SK-N-SH (cell line): ENCODE results near the gene RIPOR2. TPM values are rescaled to one million over a fixed set of nuclear protein-coding genes. Genes with fewer than 3 reads are reported as not detected.

ENCODE experiments used
- CTCF ChIA-PET: fragments of 300-600, 350-600 bp; formaldehyde crosslinking; extraction: SDS; loops from one replicate; lab custom pipeline; 2021; lab: Yijun Ruan, JAX
- POLR2A ChIA-PET: fragments of 350-600 bp; sonication (Branson Sonifier 250); formaldehyde crosslinking; extraction: SDS; loops from one replicate; lab custom pipeline; 2020; ENCODE audit warnings: antibody characterized with exemption, inconsistent platforms; lab: Yijun Ruan, JAX
- DNase-seq: peaks from one replicate; pipeline ENCODE4 v3.0.0; 2012
- H2AFZ ChIP-seq: fragments of 200-600 bp; sonication (generic); 2 replicates; pipeline ENCODE4 v1.8.1; 2016; ENCODE audit warnings: antibody characterized with exemption, mild to moderate bottlenecking, low read depth
- H3F3A ChIP-seq: fragments of 200-600 bp; sonication (generic); replicated peaks from 2 replicates; pipeline ENCODE3; 2016; ENCODE audit warnings: antibody characterized with exemption, mild to moderate bottlenecking; ENCODE audit not compliant: insufficient read depth
- H3K27ac ChIP-seq, 2 experiments: fragments of 200-500 bp in 1 of 2; fragments of 200-600 bp in 1 of 2; sonication (Bioruptor generic) in 1 of 2; sonication (generic), shearing (Covaris generic) in 1 of 2; 2 replicates each; pipeline versions ENCODE4 v1.5.1 to v1.6.1; 2014 to 2016; ENCODE audit warnings: low read depth in 2 of 2, inconsistent platforms in 1 of 2, low read length in 1 of 2, mild to moderate bottlenecking in 1 of 2, mixed read lengths in 1 of 2
- H3K27me3 ChIP-seq: fragments of 200-600 bp; sonication (generic), shearing (Covaris generic); 2 replicates; pipeline ENCODE4 v1.6.1; 2016; ENCODE audit warnings: mixed run types; ENCODE audit not compliant: insufficient read depth
- H3K36me3 ChIP-seq, 2 experiments: fragments of 200-500 bp in 1 of 2; fragments of 200-600 bp in 1 of 2; sonication (Bioruptor generic) in 1 of 2; sonication (generic) in 1 of 2; replicated peaks in 1 of 2; 2 replicates each; pipeline versions ENCODE3 to v1.5.1; 2014 to 2016; ENCODE audit warnings: low read length in 1 of 2, mild to moderate bottlenecking in 1 of 2; ENCODE audit not compliant: insufficient read depth in 2 of 2, control insufficient read depth in 1 of 2
- H3K4me1 ChIP-seq, 2 experiments: fragments of 200-500 bp in 1 of 2; fragments of 200-600 bp in 1 of 2; sonication (Bioruptor generic) in 1 of 2; sonication (generic), shearing (Covaris generic) in 1 of 2; 2 replicates each; pipeline versions ENCODE4 v1.5.1 to v1.6.1; 2014 to 2016; ENCODE audit warnings: low read depth in 1 of 2, low read length in 1 of 2, mixed run types in 1 of 2; ENCODE audit not compliant: insufficient read depth in 2 of 2, control insufficient read depth in 1 of 2
- H3K4me2 ChIP-seq: fragments of 200-600 bp; sonication (generic), shearing (Covaris generic); 2 replicates; pipeline ENCODE4 v1.6.1; 2017; ENCODE audit warnings: mixed run types
- H3K4me3 ChIP-seq, 2 experiments: fragments of 200-500 bp in 1 of 2; fragments of 200-600 bp in 1 of 2; sonication (Bioruptor generic) in 1 of 2; sonication (generic), shearing (Covaris generic) in 1 of 2; 2 replicates each; pipeline versions ENCODE4 v1.5.1 to v1.8.1; 2014 to 2016; ENCODE audit warnings: low read depth in 2 of 2, inconsistent platforms in 1 of 2, low read length in 1 of 2, mild to moderate bottlenecking in 1 of 2, mixed read lengths in 1 of 2, moderate library complexity in 1 of 2
- H3K79me2 ChIP-seq: fragments of 200-600 bp; sonication (generic); 2 replicates; pipeline ENCODE4 v1.8.1; 2017; ENCODE audit warnings: mild to moderate bottlenecking; ENCODE audit not compliant: insufficient read depth
- H3K9ac ChIP-seq: fragments of 200-600 bp; sonication (generic); 2 replicates; pipeline ENCODE4 v1.6.1; 2017; ENCODE audit warnings: mixed run types
- H3K9me2 ChIP-seq: fragments of 200-600 bp; sonication (generic); 2 replicates; pipeline ENCODE4 v1.6.1; 2017; ENCODE audit warnings: mixed run types
- H3K9me3 ChIP-seq: fragments of 200-600 bp; sonication (generic); 2 replicates; pipeline ENCODE4 v1.6.1; 2017; ENCODE audit warnings: mixed run types, mild to moderate bottlenecking, moderate library complexity
- H4K20me1 ChIP-seq: fragments of 200-600 bp; sonication (generic); 2 replicates; pipeline ENCODE4 v1.6.1; 2017; ENCODE audit warnings: mild to moderate bottlenecking, mixed run types; ENCODE audit not compliant: insufficient read depth
- CTCF ChIP-seq: fragments of 200-600 bp; sonication (generic); IDR thresholded peaks from 2 replicates; pipeline ENCODE4 v1.6.1; 2017; ENCODE audit warnings: antibody characterized with exemption, mild to moderate bottlenecking, moderate library complexity
- ELF1 ChIP-seq: IDR thresholded peaks from 2 replicates; pipeline ENCODE4 v1.4.0; 2012
- EP300 ChIP-seq, 2 experiments: IDR thresholded peaks; 2 replicates each; pipeline versions ENCODE4 v1.4.0 to v1.6.1; 2012; ENCODE audit warnings: borderline replicate concordance in 1 of 2, low read depth in 1 of 2, low read length in 1 of 2
- JUND ChIP-seq: IDR thresholded peaks from 2 replicates; pipeline ENCODE4 v1.4.0; 2012
- MEF2A ChIP-seq: IDR thresholded peaks from 2 replicates; pipeline ENCODE4 v1.4.0; 2012; ENCODE audit warnings: low read depth, borderline replicate concordance
- MXI1 ChIP-seq: IDR thresholded peaks from 2 replicates; pipeline ENCODE4 v1.6.1; 2012; ENCODE audit warnings: mild to moderate bottlenecking, low read depth, low read length, improper control_type of control experiment
- RFX5 ChIP-seq: IDR thresholded peaks from 2 replicates; pipeline ENCODE4 v1.6.1; 2012; ENCODE audit warnings: mild to moderate bottlenecking, improper control_type of control experiment, low read length
- RXRA ChIP-seq: IDR thresholded peaks from 2 replicates; pipeline ENCODE4 v1.4.0; 2012; ENCODE audit warnings: low read depth, mild to moderate bottlenecking, borderline replicate concordance
- USF1 ChIP-seq: IDR thresholded peaks from 2 replicates; pipeline ENCODE4 v1.4.0; 2012; ENCODE audit warnings: low read depth, borderline replicate concordance
- USF2 ChIP-seq: fragments of 150-350 bp; IDR thresholded peaks from 2 replicates; pipeline ENCODE4 v1.6.1; 2017; ENCODE audit warnings: antibody characterized with exemption, low read length, low read depth, borderline replicate concordance
- YY1 ChIP-seq: IDR thresholded peaks from 2 replicates; pipeline ENCODE4 v1.4.0; 2012; ENCODE audit warnings: low read depth, mild to moderate bottlenecking
- WGBS: methylation state at CpG from one replicate; pipeline ENCODE4 v1.1.6; 2017; ENCODE audit warnings: low lambda C conversion rate; 5-methylcytosine and 5-hydroxymethylcytosine counted together
- polyA plus RNA-seq, 3 experiments: library from polyadenylated mRNA; depleted of rRNA; stranded (reverse); fragments of >200 nt; gene quantifications; 2 replicates each; pipeline ENCODE4 v1.2.3, GENCODE V29; 2012

The RIPOR2 gene
- polyA plus RNA-seq, 1 of the 3 experiments (the other 2 are of a cell fraction), result 0.05 TPM

GRCh38 chr6:24872779-24873178, 63.0 kb downstream of the RIPOR2 start (continued):
- no peak for TF ChIP-seq CTCF
- no peak for TF ChIP-seq MEF2A
- no peak for TF ChIP-seq USF1
- no peak for TF ChIP-seq MXI1
- TF ChIP-seq JUND, result no peak
- TF ChIP-seq USF2, result no peak
- peak in 1 of 2 experiments; percentile 69; a peak in 1 of 4 replicates for TF ChIP-seq EP300 (IDR thresholded peaks at IDR 0.05; ENCODE audit: borderline replicate concordance in 1 of 2, low read depth in 1 of 2, low read length in 1 of 2)

GRCh38 chr6:24868765-24869164, 67.0 kb downstream of the RIPOR2 start:
- ChIA-PET CTCF (interaction anchor here (1.0 kb wide), 2 partner anchors 13 to 202 kb away, joined by 4 to 6 read pairs; no protein-coding TSS in a partner anchor), POLR2A (no interaction called here)
- no peaks in the 10 kb centered on the region for H3K36me3 ChIP-seq
- no peak overlapping the region for H3K4me2 ChIP-seq
- no peak for DNase-seq
- H3K9me3 ChIP-seq, result no peaks in the 10 kb centered on the region
- H2AFZ ChIP-seq, result no peak overlapping the region
- WGBS, result 85% methylated on average over 4 of the region's 4 CpGs
- no peaks in the 10 kb centered on the region for H3K27me3 ChIP-seq
- H3K4me1 ChIP-seq, result peaks cover 0 to 4% of the 10 kb centered on the region in 2 experiments; a peak in 2 of 4 replicates
- no peaks in the 10 kb centered on the region for H4K20me1 ChIP-seq
- H3K27ac ChIP-seq, result no peak overlapping the region
- H3K4me3 ChIP-seq, result no peak overlapping the region
- TF ChIP-seq ELF1 (no peak), RXRA (no peak), YY1 (no peak), JUND (no peak), RFX5 (no peak)
- H3F3A ChIP-seq, result no peaks in the 10 kb centered on the region
- H3K9me2 ChIP-seq, result no peaks in the 10 kb centered on the region
- no peaks in the 10 kb centered on the region for H3K79me2 ChIP-seq
- no peak overlapping the region for H3K9ac ChIP-seq

GRCh38 chr6:24867104-24867703, 68.6 kb downstream of the RIPOR2 start:
- Histone ChIP-seq H3K36me3 (no peaks in the 10 kb centered on the region), H4K20me1 (no peaks in the 10 kb centered on the region), H3K9me3 (no peaks in the 10 kb centered on the region), H3K4me1 (no peaks in the 10 kb centered on the region; a peak in 1 of 4 replicates), H3K9me2 (no peaks in the 10 kb centered on the region), H3K4me3 (no peak overlapping the region), H3K9ac (no peak overlapping the region), H3F3A (no peaks in the 10 kb centered on the region), H3K27me3 (no peaks in the 10 kb centered on the region), H3K4me2 (no peak overlapping the region), H2AFZ (no peak overlapping the region), H3K27ac (no peak overlapping the region)
- POLR2A ChIA-PET, result no interaction called here
- CTCF ChIA-PET, result interaction anchor here (0.7 to 3.8 kb wide), 4 partner anchors 10 to 356 kb away, joined by 3 to 22 read pairs (median 5); no protein-coding TSS in a partner anchor
- DNase-seq, result no peak
- 70% methylated on average over 3 of the region's 3 CpGs for WGBS
- no peak for TF ChIP-seq USF1
- TF ChIP-seq, all 33 proteins: peak for 0
- no peaks in the 10 kb centered on the region for H3K79me2 ChIP-seq
